CD4-positive, alpha-beta T cell treated with Interferon gamma for 1 hour (primary cell): ENCODE measurements around the gene INMT.
A peak's percentile ranks its signal among the peaks of the same experiment; 100 is the strongest.

Experiments used
- DNase-seq: peaks from one replicate; pipeline ENCODE4 v3.0.0-alpha.2; 2020

INMT gene

GRCh38 chr7:30755384-30756154, 3.6 kb downstream of the INMT start:
- no peak for DNase-seq

DNA sequence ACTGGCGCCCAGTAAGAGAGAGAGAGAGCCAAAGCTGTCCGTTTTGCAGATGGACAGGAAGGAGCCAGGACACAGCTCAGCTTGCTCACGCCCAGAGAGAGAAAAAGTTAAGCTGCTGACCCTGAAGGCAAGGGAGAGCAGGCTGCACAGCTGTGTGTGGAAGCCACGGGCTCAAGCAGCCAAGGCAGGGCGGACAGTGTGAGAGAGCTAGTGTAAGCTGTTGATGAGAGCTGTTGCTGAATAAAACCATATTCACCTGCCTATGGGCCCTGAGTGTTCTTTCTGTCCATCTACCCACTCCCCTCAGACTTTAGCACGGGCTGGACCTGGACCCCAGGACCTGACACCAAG, 5.4 kb downstream of the INMT start:
- no peak for DNase-seq

DNA sequence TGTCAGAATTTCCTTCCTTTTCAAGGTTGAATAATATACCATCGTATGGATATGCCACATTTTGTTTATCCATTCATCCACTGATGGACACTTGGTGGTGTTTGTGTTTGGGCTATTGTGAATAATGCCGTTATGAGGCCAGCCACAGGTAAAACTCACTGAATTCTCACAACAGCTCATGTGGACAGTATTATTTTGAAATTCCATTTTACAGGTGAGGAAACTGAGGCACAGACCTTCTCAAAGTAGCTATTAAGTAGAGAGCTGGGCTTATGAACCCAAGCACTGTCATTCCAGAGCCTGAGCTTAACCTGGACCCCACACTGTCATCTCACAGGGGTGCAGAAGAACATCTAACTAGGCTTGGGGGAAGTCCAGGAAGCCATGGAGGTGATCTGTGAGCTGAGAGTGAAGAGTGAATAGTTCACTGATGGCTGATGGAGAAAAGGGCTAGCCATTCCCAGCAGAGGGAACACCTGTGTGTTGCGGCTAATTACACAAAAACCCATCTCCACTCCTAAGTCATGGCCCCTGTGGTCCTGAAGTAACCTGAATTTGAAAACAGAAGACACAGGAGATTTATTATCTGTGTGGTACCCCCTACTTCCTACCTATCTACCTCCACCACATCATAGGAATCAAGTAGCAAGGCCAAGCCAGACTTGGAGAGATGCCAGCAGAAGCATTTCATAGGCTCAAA, 8.7 kb downstream of the INMT start:
- DNase-seq = no peak

GRCh38 chr7:30761214-30762156, 9.6 kb downstream of the INMT start:
- no peak for DNase-seq

DNA sequence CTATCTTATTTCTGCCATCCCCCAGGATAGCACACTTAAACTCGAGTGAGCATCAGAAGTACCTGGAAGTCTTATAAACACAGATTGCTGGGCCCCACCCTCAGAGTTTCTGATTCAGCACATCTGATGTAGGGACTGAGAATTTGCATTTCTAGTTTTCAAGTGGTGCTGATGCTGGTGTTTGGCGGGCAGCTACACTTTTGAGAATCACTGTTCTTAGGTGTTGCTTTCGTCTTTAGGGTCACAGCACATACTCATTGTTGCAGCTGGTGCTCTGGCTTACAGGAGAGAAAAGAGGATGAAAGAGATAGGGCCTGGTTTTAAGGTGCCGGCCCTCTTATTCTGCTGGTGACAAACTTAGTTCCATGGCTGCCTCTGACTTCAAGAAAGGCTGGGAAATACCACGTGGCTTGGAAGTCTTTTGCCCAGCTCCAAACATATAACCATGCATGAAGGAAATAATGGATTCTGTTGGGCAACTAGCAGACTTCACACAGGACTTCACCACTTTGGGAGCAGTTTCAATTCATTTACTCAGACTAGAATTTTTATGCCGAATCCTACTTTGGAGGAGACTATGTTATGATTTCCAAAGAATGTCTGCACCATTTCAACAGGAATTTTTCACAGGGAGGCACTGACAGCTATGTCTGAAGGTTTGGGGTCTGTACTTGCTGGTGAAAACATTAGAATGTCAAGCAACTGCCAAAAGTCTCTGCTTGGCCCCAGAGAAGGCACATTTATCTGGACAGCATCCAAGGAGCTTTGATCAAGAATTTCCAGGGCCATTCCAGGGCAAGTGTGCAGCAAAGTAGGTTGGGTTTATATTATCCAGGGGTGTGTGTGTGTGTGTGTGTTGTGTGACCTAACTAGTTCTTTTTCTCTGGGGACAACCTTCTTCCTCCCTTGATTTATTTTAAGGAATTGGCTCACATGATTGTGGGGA, 12.4 kb downstream of the INMT start:
- DNase-seq = no peak

DNA sequence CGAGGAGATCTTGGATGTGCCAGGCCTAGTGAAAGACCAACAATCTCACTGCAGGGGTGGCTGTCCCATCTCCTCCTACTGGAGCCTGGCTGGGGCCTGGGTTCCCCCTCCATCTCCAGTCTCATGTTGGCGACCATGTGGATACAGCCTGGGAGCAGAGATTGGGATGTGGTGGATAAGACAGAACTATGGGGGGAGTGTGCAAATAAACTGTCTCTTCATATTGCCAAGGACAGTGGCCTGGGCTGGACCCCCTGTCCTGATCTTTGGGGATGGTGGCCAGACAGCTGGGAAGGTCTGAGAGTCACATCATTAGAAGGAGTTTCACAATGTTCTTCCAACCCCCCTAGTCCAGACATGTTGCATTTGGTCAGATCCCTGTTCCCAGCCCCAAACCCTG, 13.5 kb downstream of the INMT start:
- no peak for DNase-seq

DNA sequence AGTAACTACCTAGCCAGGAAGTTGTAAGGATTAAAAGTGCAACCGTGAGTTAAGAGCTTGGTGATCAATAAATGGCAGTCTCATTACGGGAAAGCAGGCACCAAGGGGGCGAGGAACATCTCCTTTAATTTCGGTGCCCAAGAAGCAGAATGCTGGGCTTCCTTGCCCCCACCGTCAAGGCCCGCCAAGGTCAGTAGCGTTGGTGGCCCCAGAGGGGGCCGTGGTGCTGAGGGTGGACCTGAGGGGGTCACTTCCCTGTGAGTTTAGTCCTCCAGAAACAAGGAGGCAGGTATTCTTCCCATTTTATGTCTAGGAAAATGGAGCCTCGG, 18.9 kb downstream of the INMT start:
- DNase-seq = no peak

GRCh38 chr7:30771174-30771879, 19.4 kb downstream of the INMT start, which contains the start of gene MINDY4:
MINDY4 (plus strand) TSS chr7:30771417; CDS start chr7:30771494, 77 bp downstream.
- DNase-seq = peak; percentile 76

GRCh38 chr7:30771880-30772425, 20.0 kb downstream of the INMT start:
- no peak for DNase-seq

DNA sequence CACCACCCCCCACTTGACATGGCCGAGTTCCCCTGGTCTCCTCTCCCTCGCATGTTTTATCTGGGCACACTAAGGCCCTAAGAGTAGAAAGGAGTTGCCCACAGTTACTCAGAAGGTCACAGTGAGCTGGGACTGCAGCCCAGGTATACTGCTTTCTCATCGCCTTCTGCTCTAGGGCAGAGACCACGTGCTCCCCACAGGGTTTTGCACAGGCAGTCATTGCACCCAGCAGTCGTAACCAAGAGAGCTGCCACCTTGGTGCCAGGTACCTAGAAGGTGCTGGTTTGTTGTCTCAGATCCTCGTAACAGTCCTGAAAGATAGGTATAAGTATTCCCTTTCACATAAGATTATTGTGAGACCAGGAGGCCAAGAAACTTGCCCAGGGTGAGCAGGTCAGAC, 21.0 kb downstream of the INMT start:
- DNase-seq = no peak

DNA sequence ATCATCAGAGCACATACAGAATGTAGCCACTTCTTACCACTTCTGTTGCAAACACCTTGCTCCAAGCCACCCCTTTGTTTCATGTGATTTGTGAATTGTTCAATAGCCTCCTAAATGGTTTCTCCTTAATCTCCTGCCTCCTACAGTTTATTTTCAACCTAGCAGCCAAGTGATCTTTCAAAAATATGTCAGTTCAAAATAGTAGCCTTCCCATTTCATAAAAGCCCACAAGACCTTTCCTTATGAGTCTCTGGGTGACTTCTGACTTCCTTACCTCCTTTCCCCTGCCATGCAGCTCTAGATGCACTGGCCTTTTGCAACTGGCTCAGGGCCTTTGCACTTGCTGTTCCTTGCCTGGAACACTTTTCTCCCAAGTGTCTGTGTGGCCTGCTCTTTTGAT, 24.1 kb downstream of the INMT start:
- no peak for DNase-seq

DNA sequence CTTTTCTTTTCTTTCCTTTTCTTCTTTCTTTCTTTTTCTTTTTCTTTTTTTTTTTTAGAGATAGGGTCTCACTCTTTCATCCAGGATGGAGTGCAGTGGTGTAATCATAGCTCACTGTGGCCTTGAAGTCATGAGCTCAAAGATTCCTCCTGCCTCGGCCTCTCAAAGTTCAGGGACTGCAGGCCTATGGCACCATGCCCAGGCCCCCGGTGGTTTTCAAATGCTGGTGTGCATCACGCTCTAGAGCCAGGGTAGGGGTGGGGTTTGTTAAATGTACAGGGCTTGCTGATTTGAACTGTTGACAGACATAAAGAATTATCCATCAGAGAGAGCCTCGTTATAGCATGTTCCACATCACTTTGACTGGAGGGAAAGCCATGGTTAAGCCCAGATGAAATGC, 25.0 kb downstream of the INMT start:
- DNase-seq = no peak

GRCh38 chr7:30778255-30779025, 26.5 kb downstream of the INMT start:
- DNase-seq = no peak

DNA sequence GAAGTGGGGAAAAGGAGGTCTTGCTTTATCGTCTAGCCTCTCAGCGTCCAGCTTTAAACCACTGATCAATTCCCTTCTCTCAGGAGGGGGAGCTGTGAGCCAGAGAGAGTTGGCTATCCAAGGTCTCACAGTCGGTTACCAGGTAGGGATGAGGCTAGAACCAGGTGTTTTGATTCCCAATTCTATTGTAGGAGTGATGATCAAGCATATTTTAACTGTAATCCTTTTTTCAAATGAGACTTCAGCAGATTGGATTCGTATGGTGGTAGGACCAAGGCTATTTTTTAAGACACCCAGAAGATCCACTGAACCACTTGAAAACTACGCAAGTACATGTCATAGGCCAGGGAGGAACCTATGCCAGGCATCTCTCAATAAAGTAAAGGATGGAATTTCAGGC, 27.6 kb downstream of the INMT start:
- DNase-seq = no peak

GRCh38 chr7:30780941-30781340, 29.0 kb downstream of the INMT start:
- DNase-seq = no peak

- no peak for DNase-seq
Measured at GRCh38 chr7:30782690-30783089, 30.8 kb downstream of the INMT start.

GRCh38 chr7:30785786-30786185, 33.9 kb downstream of the INMT start:
- DNase-seq = no peak

- no peak for DNase-seq
Measured at GRCh38 chr7:30787486-30787885, 35.6 kb downstream of the INMT start.

GRCh38 chr7:30788640-30789333, 36.9 kb downstream of the INMT start:
- no peak for DNase-seq

GRCh38 chr7:30789334-30789711, 37.4 kb downstream of the INMT start:
- DNase-seq = no peak
